A673 (cell line): ENCODE data around the gene PIEZO1.

Experiments
- EZH2 ChIP-seq: fragments of 200-600 bp; sonication (generic); IDR thresholded peaks from 2 replicates; pipeline ENCODE4 v1.6.1; 2017; ENCODE audit warnings: borderline replicate concordance, low read depth, mild to moderate bottlenecking, mixed read lengths, antibody characterized with exemption, low read length; ENCODE audit not compliant: poor library complexity, severe bottlenecking
- TF ChIP-seq, protein P1 (sequence below): fragments of 300-800, 200-600 bp; sonication (generic); conservative IDR thresholded peaks from 2 replicates; pipeline ENCODE4 v1.5.1; 2017; ENCODE audit warnings: low read depth, mild to moderate bottlenecking, antibody characterized with exemption, low read length, moderate library complexity, mixed read lengths

DNA sequence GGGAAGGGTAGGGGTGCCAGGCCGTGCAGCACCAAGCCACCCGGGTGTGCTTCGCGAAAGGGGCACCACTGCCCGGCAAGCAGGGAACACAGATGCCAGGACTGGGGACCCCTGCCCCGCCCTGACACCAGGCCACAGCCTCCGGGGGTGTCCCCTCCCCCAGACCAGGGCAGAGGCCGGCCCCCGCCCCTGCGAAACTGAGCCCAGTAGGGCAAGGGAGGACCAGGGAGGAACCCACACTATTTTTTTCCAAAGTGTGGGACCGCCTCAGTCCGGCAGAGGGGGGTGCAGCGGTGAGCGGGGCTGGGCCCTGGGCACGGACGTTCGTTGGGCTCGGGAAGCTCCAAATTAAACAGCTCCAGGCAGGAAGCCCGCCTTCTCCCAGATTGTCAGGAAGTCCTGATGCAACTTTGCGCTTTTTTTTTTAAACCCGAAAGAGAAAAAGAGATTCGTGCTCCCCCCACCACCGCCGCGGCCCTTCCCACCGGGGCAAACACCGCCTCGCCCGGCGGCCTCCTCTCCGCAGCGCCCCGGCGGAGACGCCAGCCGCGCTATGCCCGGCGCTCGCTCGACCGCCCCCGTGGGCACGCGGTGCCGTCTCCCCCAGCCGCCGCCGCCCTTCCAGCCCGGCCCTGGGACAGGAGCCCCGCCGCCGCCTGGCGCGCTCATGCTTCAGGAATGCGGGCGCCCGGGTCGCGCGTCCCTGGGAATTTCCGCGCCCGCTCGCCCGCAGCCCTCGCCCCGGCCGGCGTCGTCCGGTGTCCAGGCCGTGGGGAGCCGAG, 755 bp downstream of the PIEZO1 start:
- TF ChIP-seq, protein P1, sequence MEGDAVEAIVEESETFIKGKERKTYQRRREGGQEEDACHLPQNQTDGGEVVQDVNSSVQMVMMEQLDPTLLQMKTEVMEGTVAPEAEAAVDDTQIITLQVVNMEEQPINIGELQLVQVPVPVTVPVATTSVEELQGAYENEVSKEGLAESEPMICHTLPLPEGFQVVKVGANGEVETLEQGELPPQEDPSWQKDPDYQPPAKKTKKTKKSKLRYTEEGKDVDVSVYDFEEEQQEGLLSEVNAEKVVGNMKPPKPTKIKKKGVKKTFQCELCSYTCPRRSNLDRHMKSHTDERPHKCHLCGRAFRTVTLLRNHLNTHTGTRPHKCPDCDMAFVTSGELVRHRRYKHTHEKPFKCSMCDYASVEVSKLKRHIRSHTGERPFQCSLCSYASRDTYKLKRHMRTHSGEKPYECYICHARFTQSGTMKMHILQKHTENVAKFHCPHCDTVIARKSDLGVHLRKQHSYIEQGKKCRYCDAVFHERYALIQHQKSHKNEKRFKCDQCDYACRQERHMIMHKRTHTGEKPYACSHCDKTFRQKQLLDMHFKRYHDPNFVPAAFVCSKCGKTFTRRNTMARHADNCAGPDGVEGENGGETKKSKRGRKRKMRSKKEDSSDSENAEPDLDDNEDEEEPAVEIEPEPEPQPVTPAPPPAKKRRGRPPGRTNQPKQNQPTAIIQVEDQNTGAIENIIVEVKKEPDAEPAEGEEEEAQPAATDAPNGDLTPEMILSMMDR = peak; percentile 53
- TF ChIP-seq EZH2 = no peak
